HG03442 (cell line): ENCODE results near the gene HK2.

Experiments used
- ATAC-seq: cut with Tn5 transposase; IDR thresholded peaks from one replicate; pipeline ENCODE4 v1.9.1; 2021; ENCODE audit warnings: mild to moderate bottlenecking, moderate library complexity; ENCODE audit not compliant: unreplicated experiment

HK2 gene

GRCh38 chr2:74856599-74856998 lies 22.7 kb downstream of the HK2 start:
- no peak for ATAC-seq

- no peak for ATAC-seq
These were observed 23.3 kb downstream of the HK2 start for GRCh38 chr2:74857215-74857614.

- ATAC-seq: no peak
These were observed 23.8 kb downstream of the HK2 start for GRCh38 chr2:74857725-74858124.

GRCh38 chr2:74858281-74858680 lies 24.4 kb downstream of the HK2 start:
- ATAC-seq: no peak

- ATAC-seq: no peak
These were observed 26.2 kb downstream of the HK2 start for GRCh38 chr2:74860079-74860478.

- no peak for ATAC-seq
These were observed 26.6 kb downstream of the HK2 start for GRCh38 chr2:74860521-74860920.

GRCh38 chr2:74861531-74861930 lies 27.6 kb downstream of the HK2 start:
- no peak for ATAC-seq

GRCh38 chr2:74862020-74862964 lies 28.4 kb downstream of the HK2 start:
- ATAC-seq: no peak

- no peak for ATAC-seq
These were observed 29.9 kb downstream of the HK2 start for GRCh38 chr2:74863802-74864248.

GRCh38 chr2:74864728-74865722 lies 31.1 kb downstream of the HK2 start:
- no peak for ATAC-seq

- no peak for ATAC-seq
These were observed 32.1 kb downstream of the HK2 start for GRCh38 chr2:74865770-74866674.

- ATAC-seq: no peak
These were observed 34.1 kb downstream of the HK2 start for GRCh38 chr2:74867841-74868658.

- no peak for ATAC-seq
These were observed 35.6 kb downstream of the HK2 start for GRCh38 chr2:74869517-74869916.

GRCh38 chr2:74870951-74871350 lies 37.0 kb downstream of the HK2 start:
- no peak for ATAC-seq

GRCh38 chr2:74871414-74871813 lies 37.5 kb downstream of the HK2 start:
- ATAC-seq: no peak

- ATAC-seq: no peak
These were observed 38.5 kb downstream of the HK2 start for GRCh38 chr2:74872389-74872836.

GRCh38 chr2:74873012-74873665 lies 39.2 kb downstream of the HK2 start:
- ATAC-seq: no peak

GRCh38 chr2:74873678-74874640 lies 40.0 kb downstream of the HK2 start:
- no peak for ATAC-seq
